ENCODE measurements around the gene C2orf49. TPM values are rescaled to one million over a fixed set of nuclear protein-coding genes. Genes with fewer than 3 reads are reported as not detected.
A peak's percentile ranks its signal among the peaks of the same experiment; 100 is the strongest.

Gene C2orf49
- total RNA-seq, 1 donor from 2014 or later = 19.3 TPM

- no peak for DNase-seq (ENCODE audit: extremely low spot score, unreplicated experiment)
- Mint-ChIP-seq H3K9me3 (ENCODE audit: unreplicated experiment) (no peaks in the 10 kb centered on the region), H3K4me1 (ENCODE audit: unreplicated experiment) (peaks cover 15% of the 10 kb centered on the region)
Observed at GRCh38 chr2:105320651-105321215, 16.6 kb upstream of the C2orf49 start.

GRCh38 chr2:105321875-105322646, 15.3 kb upstream of the C2orf49 start:
- Mint-ChIP-seq H3K27ac (ENCODE audit: unreplicated experiment) (no peak overlapping the region), H3K4me1 (ENCODE audit: unreplicated experiment) (peaks cover 16% of the 10 kb centered on the region), H3K27me3 (ENCODE audit: unreplicated experiment) (no peaks in the 10 kb centered on the region), H3K9me3 (ENCODE audit: unreplicated experiment) (no peaks in the 10 kb centered on the region), H3K36me3 (ENCODE audit: unreplicated experiment) (no peaks in the 10 kb centered on the region), H3K4me3 (ENCODE audit: unreplicated experiment) (no peak overlapping the region)
- no peak for DNase-seq (ENCODE audit: extremely low spot score, unreplicated experiment)
- TF ChIP-seq CTCF (IDR thresholded peaks at IDR 0.05) = no peak

More at GRCh38 chr2:105320651-105321215, 16.6 kb upstream of the C2orf49 start:
- no peak for TF ChIP-seq CTCF (IDR thresholded peaks at IDR 0.05)
- H3K27ac Mint-ChIP-seq (ENCODE audit: unreplicated experiment) = no peak overlapping the region
- H3K27me3 Mint-ChIP-seq (ENCODE audit: unreplicated experiment) = no peaks in the 10 kb centered on the region
- H3K36me3 Mint-ChIP-seq (ENCODE audit: unreplicated experiment) = no peaks in the 10 kb centered on the region
- no peak overlapping the region for H3K4me3 Mint-ChIP-seq (ENCODE audit: unreplicated experiment)

DNA sequence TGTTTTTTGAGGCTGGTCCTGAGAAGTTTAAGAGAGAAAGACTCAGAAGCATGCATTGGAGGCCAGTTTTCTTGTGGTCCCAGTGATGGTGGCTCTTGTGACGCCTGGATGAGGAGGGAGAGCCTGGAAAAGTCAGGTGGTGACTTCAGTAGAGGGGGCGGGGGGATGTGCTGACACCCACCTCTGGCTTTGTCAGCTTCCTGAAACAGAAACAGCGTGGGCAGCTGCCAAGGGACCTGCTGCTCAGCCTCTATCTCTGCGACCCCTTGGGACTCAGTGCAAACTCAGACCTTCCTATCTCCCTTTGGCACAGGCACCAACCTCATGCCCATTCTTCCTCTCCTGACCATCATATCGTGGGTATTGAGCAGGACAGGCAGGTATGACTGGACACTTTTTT, 14.2 kb upstream of the C2orf49 start:
- no peaks in the 10 kb centered on the region for H3K9me3 Mint-ChIP-seq (ENCODE audit: unreplicated experiment)
- H3K27me3 Mint-ChIP-seq (ENCODE audit: unreplicated experiment) = no peaks in the 10 kb centered on the region
- peaks cover 21% of the 10 kb centered on the region for H3K4me1 Mint-ChIP-seq (ENCODE audit: unreplicated experiment)
- no peak overlapping the region for H3K27ac Mint-ChIP-seq (ENCODE audit: unreplicated experiment)
- DNase-seq (ENCODE audit: extremely low spot score, unreplicated experiment) = no peak
- H3K4me3 Mint-ChIP-seq (ENCODE audit: unreplicated experiment) = no peak overlapping the region
- no peak for TF ChIP-seq CTCF (IDR thresholded peaks at IDR 0.05)
- no peaks in the 10 kb centered on the region for H3K36me3 Mint-ChIP-seq (ENCODE audit: unreplicated experiment)

GRCh38 chr2:105324101-105324500, 13.2 kb upstream of the C2orf49 start:
- no peak overlapping the region for H3K4me3 Mint-ChIP-seq (ENCODE audit: unreplicated experiment)
- H3K27me3 Mint-ChIP-seq (ENCODE audit: unreplicated experiment) = no peaks in the 10 kb centered on the region
- H3K27ac Mint-ChIP-seq (ENCODE audit: unreplicated experiment) = peak overlapping the region; percentile 51
- DNase-seq (ENCODE audit: extremely low spot score, unreplicated experiment) = no peak
- no peak for TF ChIP-seq CTCF (IDR thresholded peaks at IDR 0.05)
- H3K36me3 Mint-ChIP-seq (ENCODE audit: unreplicated experiment) = no peaks in the 10 kb centered on the region
- H3K9me3 Mint-ChIP-seq (ENCODE audit: unreplicated experiment) = no peaks in the 10 kb centered on the region
- peaks cover 31% of the 10 kb centered on the region for H3K4me1 Mint-ChIP-seq (ENCODE audit: unreplicated experiment)

- peak overlapping the region; percentile 51 for H3K27ac Mint-ChIP-seq (ENCODE audit: unreplicated experiment)
- H3K4me3 Mint-ChIP-seq (ENCODE audit: unreplicated experiment) = no peak overlapping the region
- no peak for TF ChIP-seq CTCF (IDR thresholded peaks at IDR 0.05)
- no peaks in the 10 kb centered on the region for H3K9me3 Mint-ChIP-seq (ENCODE audit: unreplicated experiment)
- peaks cover 32% of the 10 kb centered on the region for H3K4me1 Mint-ChIP-seq (ENCODE audit: unreplicated experiment)
- no peaks in the 10 kb centered on the region for H3K27me3 Mint-ChIP-seq (ENCODE audit: unreplicated experiment)
- no peak for DNase-seq (ENCODE audit: extremely low spot score, unreplicated experiment)
- no peaks in the 10 kb centered on the region for H3K36me3 Mint-ChIP-seq (ENCODE audit: unreplicated experiment)
Observed at GRCh38 chr2:105324732-105325131, 12.6 kb upstream of the C2orf49 start.
